ENCODE measurements around the gene NCOA5. TPM values are rescaled to one million over a fixed set of nuclear protein-coding genes. Genes with fewer than 3 reads are reported as not detected.

NCOA5 gene
- total RNA-seq, 1 experiment from 2014 or later = 50.5 TPM

- DNase-seq = no peak
Observed at GRCh38 chr20:46126440-46127056, 36.8 kb upstream of the NCOA5 start.

GRCh38 chr20:46123482-46124245 lies 33.9 kb upstream of the NCOA5 start:
- DNase-seq = no peak
- H3K4me3 ChIP-seq = no peak overlapping the region
- H3K4me1 ChIP-seq = no peaks in the 10 kb centered on the region
- H3K36me3 ChIP-seq = no peaks in the 10 kb centered on the region
- no peak overlapping the region for H3K27ac ChIP-seq
- no peaks in the 10 kb centered on the region for H3K9me3 ChIP-seq (replicated peaks)
- peaks cover 13% of the 10 kb centered on the region; the same call in 1 of the 2 replicates for H3K27me3 ChIP-seq

More at GRCh38 chr20:46126440-46127056, 36.8 kb upstream of the NCOA5 start:
- no peaks in the 10 kb centered on the region for H3K4me1 ChIP-seq
- H3K4me3 ChIP-seq = no peak overlapping the region
- H3K36me3 ChIP-seq = no peaks in the 10 kb centered on the region
- H3K27me3 ChIP-seq = peaks cover 24% of the 10 kb centered on the region; the same call in 1 of the 2 replicates
- no peaks in the 10 kb centered on the region for H3K9me3 ChIP-seq (replicated peaks)
- no peak overlapping the region for H3K27ac ChIP-seq

- Histone ChIP-seq H3K27ac (no peak overlapping the region), H3K4me1 (no peaks in the 10 kb centered on the region), H3K4me3 (no peak overlapping the region), H3K36me3 (no peaks in the 10 kb centered on the region), H3K9me3 (replicated peaks) (no peaks in the 10 kb centered on the region), H3K27me3 (peaks cover 13% of the 10 kb centered on the region; the same call in 1 of the 2 replicates)
- no peak for DNase-seq
Observed at GRCh38 chr20:46122516-46123481, 33.0 kb upstream of the NCOA5 start.

- Histone ChIP-seq H3K4me3 (no peak overlapping the region), H3K36me3 (no peaks in the 10 kb centered on the region), H3K27ac (no peak overlapping the region), H3K4me1 (no peaks in the 10 kb centered on the region), H3K27me3 (peaks cover 12% of the 10 kb centered on the region; the same call in 1 of the 2 replicates), H3K9me3 (replicated peaks) (no peaks in the 10 kb centered on the region)
- no peak for DNase-seq
Observed at GRCh38 chr20:46122071-46122470, 32.3 kb upstream of the NCOA5 start.

- Histone ChIP-seq H3K27ac (no peak overlapping the region), H3K4me3 (no peak overlapping the region), H3K36me3 (no peaks in the 10 kb centered on the region), H3K27me3 (peaks cover 8% of the 10 kb centered on the region; the same call in 1 of the 2 replicates), H3K4me1 (no peaks in the 10 kb centered on the region), H3K9me3 (replicated peaks) (no peaks in the 10 kb centered on the region)
- DNase-seq = no peak
Observed at GRCh38 chr20:46121184-46121930, 31.6 kb upstream of the NCOA5 start.

GRCh38 chr20:46120136-46120535 lies 30.4 kb upstream of the NCOA5 start:
- H3K9me3 ChIP-seq (replicated peaks) = no peaks in the 10 kb centered on the region
- no peaks in the 10 kb centered on the region for H3K36me3 ChIP-seq
- DNase-seq = no peak
- peaks cover 5% of the 10 kb centered on the region; the same call in 1 of the 2 replicates for H3K27me3 ChIP-seq
- no peak overlapping the region for H3K27ac ChIP-seq
- no peaks in the 10 kb centered on the region for H3K4me1 ChIP-seq
- no peak overlapping the region for H3K4me3 ChIP-seq

GRCh38 chr20:46119547-46119946 lies 29.8 kb upstream of the NCOA5 start:
- H3K27ac ChIP-seq = no peak overlapping the region
- no peak for DNase-seq
- no peaks in the 10 kb centered on the region for H3K9me3 ChIP-seq (replicated peaks)
- peaks cover 5% of the 10 kb centered on the region; the same call in 1 of the 2 replicates for H3K27me3 ChIP-seq
- H3K4me1 ChIP-seq = no peaks in the 10 kb centered on the region
- H3K4me3 ChIP-seq = no peak overlapping the region
- no peaks in the 10 kb centered on the region for H3K36me3 ChIP-seq

GRCh38 chr20:46119028-46119546 lies 29.3 kb upstream of the NCOA5 start:
- Histone ChIP-seq H3K27me3 (peaks cover 5% of the 10 kb centered on the region; the same call in 1 of the 2 replicates), H3K27ac (no peak overlapping the region), H3K36me3 (no peaks in the 10 kb centered on the region), H3K4me1 (no peaks in the 10 kb centered on the region), H3K4me3 (no peak overlapping the region), H3K9me3 (replicated peaks) (no peaks in the 10 kb centered on the region)
- DNase-seq = no peak

GRCh38 chr20:46118481-46119020 lies 28.8 kb upstream of the NCOA5 start:
- no peaks in the 10 kb centered on the region for H3K9me3 ChIP-seq (replicated peaks)
- no peak overlapping the region for H3K27ac ChIP-seq
- peaks cover 5% of the 10 kb centered on the region; the same call in 1 of the 2 replicates for H3K27me3 ChIP-seq
- no peak overlapping the region for H3K4me3 ChIP-seq
- no peaks in the 10 kb centered on the region for H3K36me3 ChIP-seq
- no peak for DNase-seq
- no peaks in the 10 kb centered on the region for H3K4me1 ChIP-seq

- no peak within 1 kb of the TSS for H3K4me3 ChIP-seq
- H3K9me3 ChIP-seq (replicated peaks) = no peaks in the 10 kb centered on the region
- no peaks in the 10 kb centered on the region for H3K36me3 ChIP-seq
- DNase-seq = peak; percentile 32 to 57
- peaks cover 4% of the 10 kb centered on the region; the same call in 1 of the 2 replicates for H3K27me3 ChIP-seq
- no peak within 1 kb of the TSS for H3K27ac ChIP-seq
- no peaks in the 10 kb centered on the region for H3K4me1 ChIP-seq
Observed at GRCh38 chr20:46117704-46118467, 28.1 kb upstream of the NCOA5 start, which contains the start of gene CD40. Gene CD40, plus strand, starts transcription at chr20:46118314. Its CDS starts 30 bp downstream, at chr20:46118344.

GRCh38 chr20:46114449-46114848 lies 24.7 kb upstream of the NCOA5 start:
- no peaks in the 10 kb centered on the region for H3K36me3 ChIP-seq
- H3K4me1 ChIP-seq = no peaks in the 10 kb centered on the region
- H3K27me3 ChIP-seq = peaks cover 12% of the 10 kb centered on the region
- H3K9me3 ChIP-seq (replicated peaks) = no peaks in the 10 kb centered on the region
- H3K4me3 ChIP-seq = no peak overlapping the region
- no peak overlapping the region for H3K27ac ChIP-seq
- DNase-seq = no peak

GRCh38 chr20:46113113-46113470 lies 23.3 kb upstream of the NCOA5 start:
- no peaks in the 10 kb centered on the region for H3K4me1 ChIP-seq
- H3K27me3 ChIP-seq = peaks cover 16% of the 10 kb centered on the region
- no peak for DNase-seq
- no peak overlapping the region for H3K27ac ChIP-seq
- no peaks in the 10 kb centered on the region for H3K9me3 ChIP-seq (replicated peaks)
- H3K4me3 ChIP-seq = no peak overlapping the region
- no peaks in the 10 kb centered on the region for H3K36me3 ChIP-seq

All from SJCRH30 (cell line).